ENCODE results near the gene ZNF385A.
A peak's percentile ranks its signal among the peaks of the same experiment; 100 is the strongest.

The ZNF385A gene

GRCh38 chr12:54384591-54385041 is at the start of gene ZNF385A:
TSS of gene ZNF385A (minus strand) at chr12:54384733. CDS start at chr12:54384514, 219 bp downstream.
- no peak for DNase-seq (ENCODE audit: low read depth)
- no peak for TF ChIP-seq CTCF (conservative IDR thresholded peaks at IDR 0.05; ENCODE audit: low read depth, low read length)
- no peak within 1 kb of the TSS for H3K4me3 ChIP-seq (ENCODE audit: low read depth, low read length)

- no peak for TF ChIP-seq CTCF (conservative IDR thresholded peaks at IDR 0.05; ENCODE audit: low read depth, low read length)
- no peak for DNase-seq (ENCODE audit: low read depth)
- H3K4me3 ChIP-seq (ENCODE audit: low read depth, low read length): no peak overlapping the region
Measured at GRCh38 chr12:54432815-54433164, 48.3 kb upstream of the ZNF385A start.

- no peak overlapping the region for H3K4me3 ChIP-seq (ENCODE audit: low read depth, low read length)
- DNase-seq (ENCODE audit: low read depth): no peak
- peak; percentile 3 for TF ChIP-seq CTCF (conservative IDR thresholded peaks at IDR 0.05; ENCODE audit: low read depth, low read length)
Measured at GRCh38 chr12:54431911-54432814, 47.6 kb upstream of the ZNF385A start.

GRCh38 chr12:54430471-54431069 is 46.0 kb upstream of the ZNF385A start:
- no peak for DNase-seq (ENCODE audit: low read depth)
- no peak for TF ChIP-seq CTCF (conservative IDR thresholded peaks at IDR 0.05; ENCODE audit: low read depth, low read length)
- no peak overlapping the region for H3K4me3 ChIP-seq (ENCODE audit: low read depth, low read length)

- DNase-seq (ENCODE audit: low read depth): no peak
- no peak for TF ChIP-seq CTCF (conservative IDR thresholded peaks at IDR 0.05; ENCODE audit: low read depth, low read length)
- H3K4me3 ChIP-seq (ENCODE audit: low read depth, low read length): no peak overlapping the region
Measured at GRCh38 chr12:54429014-54429471, 44.5 kb upstream of the ZNF385A start.

GRCh38 chr12:54428050-54429013 is 43.8 kb upstream of the ZNF385A start:
- no peak overlapping the region for H3K4me3 ChIP-seq (ENCODE audit: low read depth, low read length)
- TF ChIP-seq CTCF (conservative IDR thresholded peaks at IDR 0.05; ENCODE audit: low read depth, low read length): no peak
- DNase-seq (ENCODE audit: low read depth): peak; percentile 70

Data from choroid plexus epithelial cell (primary cell).